Activated CD8-positive, alpha-beta memory T cell treated with anti-CD3 and anti-CD28 coated beads, Interleukin-2, amount 50 U/mL, for 1 hour (primary cell): ENCODE data around the gene HNRNPUL1.

ENCODE experiments used
- DNase-seq: peaks from one replicate; pipeline ENCODE4 v3.0.0-alpha.2; 2020; ENCODE audit errors: extremely low read depth

The HNRNPUL1 gene

GRCh38 chr19:41234512-41235168, 29.5 kb upstream of the HNRNPUL1 start:
- no peak for DNase-seq

- no peak for DNase-seq
These were observed 28.7 kb upstream of the HNRNPUL1 start for GRCh38 chr19:41235480-41235879.

- no peak for DNase-seq
These were observed 25.9 kb upstream of the HNRNPUL1 start for GRCh38 chr19:41238244-41238643.

- DNase-seq, result no peak
These were observed 24.8 kb upstream of the HNRNPUL1 start for GRCh38 chr19:41239363-41239762.

GRCh38 chr19:41239961-41240574, 24.1 kb upstream of the HNRNPUL1 start:
- no peak for DNase-seq

- no peak for DNase-seq
These were observed 22.3 kb upstream of the HNRNPUL1 start for GRCh38 chr19:41241859-41242258.

- no peak for DNase-seq
These were observed 20.1 kb upstream of the HNRNPUL1 start for GRCh38 chr19:41244117-41244516.

GRCh38 chr19:41245843-41246242, 18.3 kb upstream of the HNRNPUL1 start:
- no peak for DNase-seq

- DNase-seq, result no peak
These were observed 15.3 kb upstream of the HNRNPUL1 start for GRCh38 chr19:41248895-41249294.

- DNase-seq, result no peak
These were observed 14.3 kb upstream of the HNRNPUL1 start for GRCh38 chr19:41249707-41250423.

GRCh38 chr19:41253660-41254059, 10.5 kb upstream of the HNRNPUL1 start:
- DNase-seq, result no peak

GRCh38 chr19:41255171-41255570, 9.0 kb upstream of the HNRNPUL1 start:
- DNase-seq, result no peak

- DNase-seq, result no peak
These were observed 2.5 kb upstream of the HNRNPUL1 start for GRCh38 chr19:41261474-41262190.

- DNase-seq, result peak; percentile 89
These were observed 926 bp upstream of the HNRNPUL1 start for GRCh38 chr19:41263042-41263849.

GRCh38 chr19:41264581-41265394, 616 bp downstream of the HNRNPUL1 start:
- no peak for DNase-seq

- DNase-seq, result no peak
These were observed 1.4 kb downstream of the HNRNPUL1 start for GRCh38 chr19:41265395-41266153.

- no peak for DNase-seq
These were observed 4.9 kb downstream of the HNRNPUL1 start for GRCh38 chr19:41269055-41269454.

GRCh38 chr19:41269571-41269970, 5.4 kb downstream of the HNRNPUL1 start:
- no peak for DNase-seq

- DNase-seq, result no peak
These were observed 8.9 kb downstream of the HNRNPUL1 start for GRCh38 chr19:41273076-41273475.

- DNase-seq, result no peak
These were observed 10.6 kb downstream of the HNRNPUL1 start for GRCh38 chr19:41274802-41275201.
